ENCODE results near the gene SMAP1.

Gene SMAP1

DNA sequence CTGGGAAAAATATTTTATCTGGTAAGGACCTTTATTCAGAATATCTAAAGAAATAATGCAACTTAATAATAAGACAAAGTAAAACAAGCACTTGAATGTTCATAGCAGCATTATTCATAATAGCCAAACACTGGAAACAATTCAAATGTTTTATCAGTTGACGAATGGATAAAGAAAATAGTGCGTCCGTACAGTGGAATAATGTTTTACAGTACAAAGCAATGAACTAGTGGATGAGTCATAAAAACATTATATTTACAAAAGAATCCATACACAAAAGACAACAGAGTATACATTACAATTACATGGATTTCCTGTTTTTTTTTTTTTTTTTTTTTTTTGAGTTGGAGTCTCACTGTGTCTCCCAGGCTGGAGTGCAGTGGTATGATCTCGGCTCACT is 12.7 kb downstream of the SMAP1 start:
- DNase-seq (ENCODE audit: low read depth in 1 of 2, low spot score in 1 of 2), result no peak

DNA sequence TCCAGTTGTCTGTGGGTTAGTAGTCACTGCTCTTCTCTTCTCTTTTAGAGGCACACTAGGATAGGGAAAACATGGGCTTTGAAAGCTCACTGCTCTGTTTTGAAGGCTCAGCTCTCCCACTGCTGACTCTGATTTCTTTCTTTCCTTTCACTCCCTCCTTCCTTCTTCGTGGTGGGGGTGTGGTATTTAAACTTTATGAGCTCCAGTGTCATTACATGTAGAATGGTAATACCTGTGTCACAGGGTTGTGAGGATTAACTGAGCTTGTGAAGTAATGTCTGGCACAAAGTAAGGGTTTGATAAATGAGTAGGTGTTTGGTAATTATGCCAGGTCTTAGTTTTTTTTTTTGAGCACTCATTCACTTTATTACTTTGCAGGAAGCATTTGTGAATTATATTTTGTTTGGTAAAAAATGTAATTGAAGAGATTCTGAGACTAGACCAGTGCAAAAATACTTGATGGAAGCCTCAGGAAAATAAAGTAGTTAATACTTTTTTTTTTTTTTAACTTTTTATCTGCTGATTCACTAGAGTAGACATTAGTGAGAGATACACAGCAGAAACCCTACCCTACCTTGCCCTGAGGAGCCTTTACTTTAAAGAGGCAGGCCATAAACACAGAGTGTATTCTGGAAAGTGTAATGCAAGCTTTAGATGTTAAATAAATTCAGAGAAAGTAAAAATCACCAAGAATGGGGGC is 17.3 kb downstream of the SMAP1 start:
- DNase-seq (ENCODE audit: low read depth in 1 of 2, low spot score in 1 of 2), result no peak

DNA sequence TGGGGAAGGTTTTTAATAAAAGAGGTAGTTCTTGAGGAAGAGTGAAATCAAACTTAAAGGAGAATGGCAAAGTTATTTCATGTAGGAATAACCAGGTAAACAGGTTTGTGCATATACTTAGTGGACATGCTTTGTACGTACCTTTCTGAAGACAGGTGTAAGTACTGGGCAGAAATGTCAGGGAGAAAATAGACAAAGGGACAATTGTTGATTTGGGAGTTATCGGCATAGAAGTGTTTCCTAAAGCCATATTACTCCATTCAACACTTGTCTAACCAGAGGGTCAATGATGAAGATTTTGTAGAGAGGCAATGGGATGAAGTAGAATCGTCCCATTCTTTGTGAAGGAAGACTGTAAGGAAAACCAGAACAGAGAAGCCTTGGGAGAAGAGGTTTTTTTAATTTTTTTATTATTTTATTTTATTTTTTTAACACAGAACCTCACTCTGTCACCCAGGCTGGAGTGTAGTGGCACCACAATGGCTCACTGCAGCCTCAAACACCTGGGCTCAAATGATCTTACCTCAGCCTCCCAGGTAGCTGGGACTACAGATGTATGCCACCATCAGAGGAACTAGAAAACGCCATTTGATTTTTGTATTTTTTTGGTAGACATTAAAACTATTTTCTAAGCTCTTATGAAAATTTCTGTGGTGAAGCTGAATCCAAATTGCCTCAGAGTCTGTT is 18.0 kb downstream of the SMAP1 start:
- no peak for DNase-seq (ENCODE audit: low read depth in 1 of 2, low spot score in 1 of 2)

DNA sequence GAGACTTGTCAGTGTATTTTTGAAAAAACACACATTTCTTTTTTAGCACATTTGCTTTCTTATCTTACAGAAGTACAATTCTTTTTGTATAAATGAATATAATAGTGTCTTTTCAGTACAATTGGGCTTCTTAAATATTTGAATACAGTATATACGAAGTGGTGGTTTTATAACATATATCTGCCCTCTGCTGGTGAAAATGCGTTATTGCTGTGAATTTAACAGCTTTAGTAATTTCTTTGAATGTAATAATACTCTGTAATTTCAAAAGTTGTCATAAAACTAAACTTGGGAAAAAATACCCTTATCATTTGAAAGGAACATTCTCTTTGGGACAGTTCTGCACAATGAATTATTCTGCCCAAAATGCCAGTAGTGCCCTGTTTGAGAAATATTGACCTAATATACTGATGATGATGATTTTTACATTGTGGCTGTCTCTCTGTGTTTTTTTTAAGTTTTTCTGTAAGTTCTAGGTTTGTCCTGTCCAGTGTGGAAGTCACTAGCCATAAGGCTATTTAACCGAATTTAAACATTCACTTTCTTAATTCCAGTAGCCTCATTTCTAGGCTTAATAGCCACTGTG is 19.0 kb downstream of the SMAP1 start:
- no peak for DNase-seq (ENCODE audit: low read depth in 1 of 2, low spot score in 1 of 2)

DNA sequence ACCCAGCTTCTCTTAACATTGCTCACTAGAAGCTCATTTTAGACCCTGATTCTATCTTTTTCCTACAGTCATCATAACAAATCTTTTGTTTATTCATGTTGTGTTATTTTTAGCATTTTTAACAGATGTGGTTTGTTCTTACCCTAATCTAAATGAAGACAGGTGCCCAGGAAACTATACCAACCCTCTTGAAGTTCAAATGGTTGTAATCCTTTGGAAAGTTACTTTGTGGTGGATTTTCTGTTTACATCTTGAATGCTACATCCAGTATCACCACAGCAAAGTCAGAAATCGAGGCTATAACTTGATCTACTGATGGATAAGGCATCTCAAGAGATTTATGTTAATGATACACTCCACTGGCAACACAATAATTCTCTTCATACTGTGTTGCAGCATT is 26.2 kb downstream of the SMAP1 start:
- DNase-seq (ENCODE audit: low read depth in 1 of 2, low spot score in 1 of 2), result no peak

DNA sequence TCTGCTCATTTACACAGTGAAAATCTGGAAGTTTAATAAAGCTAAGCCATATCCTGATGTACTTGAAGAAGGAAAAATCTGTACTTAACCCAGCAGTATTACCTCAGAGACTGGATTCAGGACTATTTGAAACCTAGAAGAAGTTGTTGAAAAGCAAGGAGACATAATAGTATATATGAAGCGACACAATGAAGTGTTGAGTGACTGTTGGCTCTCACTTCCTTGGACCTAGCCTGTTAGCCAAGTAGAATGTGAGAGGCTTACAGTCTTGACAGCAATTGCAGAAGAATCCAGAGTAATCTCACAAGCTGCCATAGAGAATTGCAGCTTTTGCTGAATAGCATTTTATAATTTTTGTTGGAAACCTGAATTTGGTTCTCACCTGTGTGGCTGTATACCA is 26.7 kb downstream of the SMAP1 start:
- DNase-seq (ENCODE audit: low read depth in 1 of 2, low spot score in 1 of 2), result no peak

DNA sequence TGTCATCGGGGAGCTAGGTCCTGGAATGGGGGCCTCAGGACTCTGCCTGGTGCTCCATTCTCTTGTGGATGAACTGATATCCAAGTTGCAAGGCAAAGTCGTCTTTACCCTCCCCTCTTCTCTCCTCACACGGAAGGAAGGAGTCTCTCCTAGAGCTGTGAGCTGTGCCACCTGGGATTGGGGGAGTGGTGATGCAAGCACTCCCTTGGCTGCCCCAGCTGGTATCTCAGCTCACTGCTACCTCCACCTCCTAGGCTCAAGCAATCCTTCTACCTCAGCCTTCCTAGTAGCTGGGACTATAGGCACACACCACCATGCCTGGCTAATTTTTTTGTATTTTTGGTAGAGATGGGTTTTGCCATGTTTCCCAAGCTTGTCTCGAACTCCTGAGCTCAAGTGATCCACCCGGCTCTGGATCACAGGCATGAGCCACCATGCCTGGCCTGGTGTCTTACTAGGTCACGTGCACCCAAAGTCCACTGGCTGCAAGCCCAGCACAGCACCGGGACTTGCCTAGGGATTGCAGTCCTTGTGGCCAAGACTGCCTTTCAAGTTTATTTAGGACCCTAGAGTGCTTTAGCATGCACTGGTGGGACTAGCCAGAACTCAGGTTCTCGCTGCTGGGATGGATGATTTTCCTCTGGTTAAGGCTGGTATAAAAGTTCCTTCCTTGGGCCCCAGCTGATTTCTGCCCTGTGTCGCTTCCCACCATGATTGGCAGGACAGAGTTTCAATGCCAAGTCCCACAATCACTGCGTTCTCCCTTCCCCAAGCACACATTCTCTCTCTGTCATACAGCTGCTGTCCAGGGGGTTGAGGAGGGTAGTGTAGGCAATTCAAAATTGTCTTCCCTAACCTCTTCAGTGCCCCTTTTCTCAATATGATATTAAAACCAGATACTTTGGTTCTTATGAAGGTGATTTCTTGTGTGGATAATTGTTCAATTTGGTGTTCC is 33.5 kb downstream of the SMAP1 start:
- no peak for DNase-seq (ENCODE audit: low read depth in 1 of 2, low spot score in 1 of 2)

DNA sequence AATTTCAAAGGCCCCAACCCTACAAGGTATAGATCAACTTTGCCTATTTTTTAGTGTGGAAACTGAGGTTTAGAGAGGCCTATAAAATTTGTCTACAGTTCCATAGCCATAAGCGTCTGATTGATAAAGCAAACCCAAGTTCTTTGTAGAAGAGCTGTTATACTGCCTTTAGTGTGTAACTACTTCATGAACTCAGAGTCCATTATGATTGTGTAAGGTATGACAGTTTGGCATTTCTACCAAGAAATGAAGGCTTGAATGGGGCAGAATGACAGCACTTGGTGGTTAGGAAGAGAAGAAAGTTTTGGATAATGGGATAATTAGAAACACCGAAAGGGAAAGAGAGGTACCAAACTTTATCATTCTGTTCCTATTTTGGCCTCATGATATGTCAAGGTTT is 38.1 kb downstream of the SMAP1 start:
- DNase-seq (ENCODE audit: low read depth in 1 of 2, low spot score in 1 of 2), result no peak

DNA sequence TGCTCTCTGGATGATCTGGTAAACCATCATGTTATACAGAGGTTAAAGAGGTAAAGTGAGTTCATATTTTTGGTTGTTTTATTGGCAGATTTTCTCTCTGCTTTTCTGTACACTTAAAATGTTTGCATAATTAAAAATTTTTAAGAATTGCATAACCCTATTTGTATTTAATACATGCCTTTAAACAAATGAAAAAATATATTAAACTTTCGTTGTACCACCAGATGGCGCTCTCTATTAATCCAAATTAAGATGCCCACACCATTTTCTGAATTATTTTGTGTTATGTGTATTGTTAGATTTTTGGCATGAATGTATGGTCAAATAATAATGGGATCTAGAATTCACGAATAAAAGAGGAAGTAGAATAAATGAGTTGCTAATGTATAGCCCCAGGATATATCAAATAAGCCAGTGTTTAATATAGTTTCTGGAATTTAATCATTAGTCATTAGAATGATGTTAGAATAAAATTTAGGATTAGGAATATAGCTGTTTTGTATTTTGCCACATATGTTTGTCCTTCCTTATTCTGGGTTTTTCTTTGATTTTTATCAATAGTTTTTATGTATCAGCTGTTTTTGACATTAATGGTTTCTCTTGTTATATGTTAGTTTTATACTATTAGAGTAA is 38.9 kb downstream of the SMAP1 start:
- peak in 1 of 2 donors; percentile 27 for DNase-seq (ENCODE audit: low read depth in 1 of 2, low spot score in 1 of 2)

DNA sequence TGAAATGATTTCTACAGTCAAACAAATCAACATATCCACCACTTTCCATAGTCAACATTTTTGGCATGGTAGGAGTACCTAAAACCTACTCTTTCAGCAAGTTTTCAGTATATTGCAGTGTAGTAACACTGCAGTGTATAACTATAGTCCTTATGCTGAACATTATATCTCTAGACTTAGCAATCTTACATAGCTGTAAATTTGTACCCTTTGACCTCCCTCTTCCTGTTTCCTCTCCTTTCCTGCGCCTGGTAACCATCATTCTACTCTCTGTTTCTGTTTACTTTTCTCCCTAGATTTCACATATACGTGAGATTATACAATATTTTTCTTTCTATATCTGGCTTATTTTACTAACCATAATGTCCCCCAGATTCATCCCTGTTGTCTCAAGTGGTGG is 40.2 kb downstream of the SMAP1 start:
- DNase-seq (ENCODE audit: low read depth in 1 of 2, low spot score in 1 of 2), result no peak

DNA sequence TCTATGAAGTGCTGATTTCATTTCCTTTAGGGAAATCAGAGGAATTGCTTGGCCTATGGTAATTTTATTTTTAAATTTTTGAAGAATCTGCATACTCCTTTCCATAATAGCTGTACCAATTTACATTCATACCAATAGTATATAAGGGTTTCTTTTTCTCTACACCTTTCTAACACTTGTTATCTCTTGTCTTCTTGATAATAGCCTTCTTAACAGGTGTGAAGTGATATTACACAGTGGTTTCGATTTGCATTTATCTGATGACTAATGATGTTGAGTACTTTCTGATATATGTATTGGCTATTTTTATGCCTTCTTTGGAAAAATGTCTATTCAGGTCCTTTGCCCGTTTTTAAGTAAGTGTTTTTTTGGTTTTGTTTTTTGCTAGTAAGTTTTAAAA is 40.8 kb downstream of the SMAP1 start:
- no peak for DNase-seq (ENCODE audit: low read depth in 1 of 2, low spot score in 1 of 2)

DNA sequence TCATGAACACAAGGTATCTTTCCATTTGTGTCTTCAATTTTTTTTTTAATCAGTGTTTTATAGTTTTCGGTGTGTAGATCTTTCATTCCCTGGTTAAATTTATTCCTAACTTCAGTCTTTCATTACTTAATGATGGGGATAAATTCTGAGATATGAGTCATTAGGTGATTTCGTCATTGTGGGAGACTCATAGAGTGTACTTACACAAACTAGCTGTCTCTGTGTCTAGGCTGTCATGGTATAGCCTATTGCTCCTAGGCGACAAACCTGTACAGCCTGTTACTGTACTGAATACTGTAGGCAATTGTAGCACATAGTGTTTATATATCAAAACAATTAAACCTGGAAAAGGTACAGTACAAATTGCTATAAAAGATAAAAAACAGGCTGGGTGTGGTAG is 42.1 kb downstream of the SMAP1 start:
- DNase-seq (ENCODE audit: low read depth in 1 of 2, low spot score in 1 of 2), result no peak

DNA sequence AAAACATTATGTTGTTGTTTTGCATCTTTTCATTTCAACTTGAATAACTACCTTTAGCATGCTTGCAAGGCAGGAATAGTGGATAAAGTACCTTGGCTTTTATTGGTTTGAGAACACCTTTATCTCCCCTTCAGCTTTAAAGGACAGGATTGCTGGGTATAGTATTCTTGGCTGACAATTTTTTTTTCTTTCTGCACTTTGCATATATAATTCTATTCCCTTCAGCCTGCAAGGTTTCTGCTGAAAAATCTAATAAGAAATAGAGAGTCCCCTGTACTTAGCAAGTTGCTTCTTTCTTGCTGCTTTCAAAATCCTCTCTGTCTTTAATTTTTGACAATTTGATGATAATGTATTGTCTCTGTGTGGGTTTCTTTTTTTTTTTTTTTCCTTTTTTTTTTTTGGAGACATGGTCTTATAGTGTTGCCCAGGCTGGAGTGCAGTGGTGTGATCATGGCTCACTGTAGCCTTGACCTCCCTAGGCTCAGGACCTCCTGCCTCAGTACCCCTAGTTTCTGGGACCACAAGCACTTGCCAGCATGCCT is 47.1 kb downstream of the SMAP1 start:
- no peak for DNase-seq (ENCODE audit: low read depth in 1 of 2, low spot score in 1 of 2)

DNA sequence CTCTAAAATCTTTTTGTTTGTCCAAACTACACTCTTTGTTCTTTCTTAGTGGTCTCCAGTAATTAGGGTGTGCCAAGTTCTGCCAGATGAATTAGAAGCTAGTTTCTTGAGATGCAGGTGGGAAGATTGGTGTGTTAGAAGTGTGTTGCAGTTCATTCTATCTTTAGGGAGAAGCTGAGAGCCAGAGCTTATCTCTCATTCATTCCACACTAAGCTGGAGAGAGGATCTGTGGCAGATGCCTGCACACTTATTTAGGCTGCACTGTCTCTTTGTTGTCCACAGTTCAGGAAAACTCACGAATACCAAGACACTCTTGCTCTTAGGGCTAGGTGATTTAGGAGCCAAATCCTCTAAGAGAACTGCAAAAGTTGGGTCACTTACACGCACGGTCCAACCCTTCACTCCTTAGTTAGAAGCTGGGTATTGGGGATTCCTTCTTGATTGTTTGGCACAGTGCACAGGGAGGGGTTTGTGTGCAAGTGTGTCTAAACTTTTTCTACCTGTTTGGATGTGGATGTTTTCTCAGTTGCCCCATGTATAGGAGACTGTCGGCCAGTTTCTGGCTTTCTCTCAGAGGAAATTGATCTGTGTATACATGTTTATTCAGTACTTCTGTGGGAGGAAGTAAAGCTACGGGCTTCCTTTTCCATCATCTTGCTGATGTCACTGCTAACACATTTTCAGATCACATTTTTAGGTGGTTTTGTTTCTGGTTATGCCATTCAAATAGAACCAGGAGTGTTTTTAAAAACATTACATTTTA is 49.5 kb downstream of the SMAP1 start:
- DNase-seq (ENCODE audit: low read depth in 1 of 2, low spot score in 1 of 2), result no peak

DNA sequence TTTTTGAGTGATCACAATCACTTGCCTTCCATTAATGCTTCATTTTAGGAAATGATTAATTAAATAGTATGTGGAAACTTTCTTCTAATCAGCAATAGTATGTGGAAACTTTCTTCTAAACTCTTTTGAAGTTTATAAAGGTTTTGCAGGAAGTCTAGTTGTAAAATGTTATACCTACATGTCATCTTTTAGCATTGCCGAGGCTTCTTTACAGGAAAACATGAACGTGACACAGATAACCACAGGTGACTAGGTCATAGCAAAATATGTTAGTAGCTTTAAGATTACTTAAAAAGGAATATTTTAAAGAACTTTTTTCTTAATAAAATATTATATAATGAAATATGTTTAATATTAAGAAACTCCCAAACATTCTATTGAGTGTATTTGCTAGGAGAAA is 56.8 kb downstream of the SMAP1 start:
- DNase-seq (ENCODE audit: low read depth in 1 of 2, low spot score in 1 of 2), result no peak

DNA sequence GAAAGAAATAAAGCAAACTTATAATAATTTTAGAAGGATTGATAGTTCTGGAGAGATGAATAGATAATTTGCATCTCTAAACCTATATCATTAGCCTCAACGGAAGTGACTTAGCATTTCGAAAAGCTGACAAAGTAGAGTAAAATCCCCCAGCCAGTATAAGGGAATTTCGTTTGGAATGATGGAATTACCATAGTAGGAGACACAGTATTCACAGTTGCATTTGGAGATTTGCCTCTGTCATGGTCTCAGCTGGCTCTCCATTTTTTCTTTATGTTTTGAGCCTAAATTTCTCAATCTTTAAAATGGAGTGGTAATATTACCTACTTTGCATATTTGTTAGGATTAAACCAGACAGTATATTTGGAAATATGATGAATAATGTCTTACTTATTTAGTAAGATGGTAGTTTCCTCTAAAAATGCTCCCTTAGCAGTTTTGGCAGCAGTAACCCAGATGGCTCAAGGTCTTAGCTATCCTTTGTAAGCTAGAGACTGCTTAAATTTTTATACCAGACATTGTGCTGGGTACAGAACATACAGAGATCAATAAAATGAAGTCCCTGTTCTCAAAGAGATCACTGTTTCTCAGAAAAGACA is 58.2 kb downstream of the SMAP1 start:
- no peak for DNase-seq (ENCODE audit: low read depth in 1 of 2, low spot score in 1 of 2)

DNA sequence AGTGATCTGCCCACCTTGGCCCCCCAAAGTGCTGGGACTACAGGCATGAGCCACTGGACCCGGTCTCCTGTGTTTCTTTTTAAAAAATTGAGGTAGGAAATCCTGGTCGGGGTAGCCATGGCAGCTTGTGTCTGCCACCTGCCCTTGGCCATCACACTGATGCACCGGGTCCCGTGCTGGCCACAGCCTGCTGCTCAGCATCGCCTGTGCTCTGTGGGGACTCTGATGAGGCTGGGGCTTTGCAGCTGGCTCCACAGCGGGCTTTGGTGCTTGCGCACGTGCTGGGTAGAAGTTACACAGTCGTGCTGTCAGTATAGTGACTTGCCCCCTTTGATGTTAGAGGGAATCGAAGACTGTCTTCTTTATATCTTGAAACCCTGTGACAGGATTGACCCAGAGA is 66.7 kb downstream of the SMAP1 start:
- no peak for DNase-seq (ENCODE audit: low read depth in 1 of 2, low spot score in 1 of 2)

DNA sequence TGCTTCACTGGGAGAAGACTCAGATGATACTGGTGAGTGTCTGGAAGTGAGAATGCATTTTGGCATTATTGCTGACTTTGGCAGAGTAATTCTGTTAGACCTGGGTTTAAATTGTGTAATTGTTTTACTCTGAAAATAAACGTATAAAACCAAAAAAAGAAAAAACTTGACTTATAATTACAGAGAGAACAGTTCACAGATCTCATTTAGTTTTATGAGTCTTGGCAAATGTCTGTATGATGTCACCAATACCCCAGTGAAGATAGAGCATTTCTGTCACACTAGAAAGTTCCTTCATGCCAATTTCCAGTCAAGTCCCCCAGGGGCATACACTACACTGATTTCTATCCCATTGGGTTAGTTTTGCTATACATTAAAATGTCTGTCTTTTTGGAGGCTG is 67.3 kb downstream of the SMAP1 start:
- no peak for DNase-seq (ENCODE audit: low read depth in 1 of 2, low spot score in 1 of 2)

DNA sequence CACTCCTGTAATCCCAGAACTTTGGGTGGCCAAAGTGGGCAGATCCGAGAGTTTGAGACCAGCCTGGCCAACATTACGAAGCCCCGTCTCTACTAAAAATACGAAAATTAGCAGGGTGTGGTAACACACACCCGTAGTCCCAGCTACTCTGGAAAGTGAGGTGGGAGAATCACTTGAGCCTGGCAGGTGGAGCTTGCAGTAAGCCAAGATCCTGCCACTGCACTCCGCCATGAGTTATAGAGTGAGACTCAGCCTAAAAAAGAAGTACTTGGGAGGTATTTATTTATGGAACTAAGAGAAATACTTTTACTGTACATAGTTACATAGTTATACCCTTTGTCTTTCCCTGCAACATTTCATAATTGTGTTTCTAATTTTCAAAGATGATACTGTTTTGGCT is 67.8 kb downstream of the SMAP1 start:
- no peak for DNase-seq (ENCODE audit: low read depth in 1 of 2, low spot score in 1 of 2)

DNA sequence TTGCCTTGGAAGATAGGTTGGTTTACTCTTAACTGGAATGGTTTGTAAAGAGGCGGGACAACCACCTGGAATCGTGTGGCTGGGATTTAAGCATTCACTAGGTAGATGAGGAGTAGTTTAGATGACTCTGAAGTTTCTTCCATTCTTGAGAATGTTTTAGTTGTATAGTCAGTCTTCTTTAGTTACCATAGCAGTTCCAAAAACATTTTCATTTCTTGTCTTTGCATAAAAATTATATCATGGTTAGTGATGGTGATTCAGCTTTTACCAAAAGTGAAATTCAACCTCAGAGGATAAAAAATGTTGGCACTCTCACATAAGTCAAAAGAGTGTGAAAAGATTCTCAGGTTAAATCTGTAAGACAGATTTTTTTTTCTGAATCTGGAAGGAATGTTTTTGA is 70.3 kb downstream of the SMAP1 start:
- no peak for DNase-seq (ENCODE audit: low read depth in 1 of 2, low spot score in 1 of 2)

Data from activated CD4-positive, alpha-beta T cell treated with anti-CD3 and anti-CD28 coated beads, Interleukin-2, amount 50 U/mL, for 24 hours (primary cell).